Nephron progenitor cell (in vitro differentiated cells): ENCODE data around the gene RGS11.

ENCODE experiments used
- DNase-seq: peaks from one replicate; pipeline ENCODE4 v3.0.0; 2021
- H3K27ac Mint-ChIP-seq: 2 replicates; pipeline ENCODE4 v1.8.0; 2021; ENCODE audit warnings: mild to moderate bottlenecking, moderate library complexity, mixed read lengths
- H3K27me3 Mint-ChIP-seq: 2 replicates; pipeline ENCODE4 v1.8.0; 2021; ENCODE audit warnings: mild to moderate bottlenecking, low read depth, mixed read lengths; ENCODE audit not compliant: poor library complexity
- H3K36me3 Mint-ChIP-seq: 2 replicates; pipeline ENCODE4 v1.8.0; 2021; ENCODE audit warnings: low read depth, mixed read lengths
- H3K4me1 Mint-ChIP-seq: 2 replicates; pipeline ENCODE4 v1.8.0; 2021; ENCODE audit warnings: mixed read lengths
- H3K4me3 Mint-ChIP-seq: 2 replicates; pipeline ENCODE4 v1.8.0; 2021; ENCODE audit warnings: mild to moderate bottlenecking, moderate library complexity, mixed read lengths
- H3K9me3 Mint-ChIP-seq: 2 replicates; pipeline ENCODE4 v1.8.0; 2021; ENCODE audit warnings: mild to moderate bottlenecking, moderate library complexity, mixed read lengths
- TF ChIP-seq, protein P1 (sequence below): fragments of 200-600 bp; sonication (generic); IDR thresholded peaks from 2 replicates; pipeline ENCODE4 v1.5.0; 2021; ENCODE audit warnings: antibody characterized with exemption

Gene RGS11

DNA sequence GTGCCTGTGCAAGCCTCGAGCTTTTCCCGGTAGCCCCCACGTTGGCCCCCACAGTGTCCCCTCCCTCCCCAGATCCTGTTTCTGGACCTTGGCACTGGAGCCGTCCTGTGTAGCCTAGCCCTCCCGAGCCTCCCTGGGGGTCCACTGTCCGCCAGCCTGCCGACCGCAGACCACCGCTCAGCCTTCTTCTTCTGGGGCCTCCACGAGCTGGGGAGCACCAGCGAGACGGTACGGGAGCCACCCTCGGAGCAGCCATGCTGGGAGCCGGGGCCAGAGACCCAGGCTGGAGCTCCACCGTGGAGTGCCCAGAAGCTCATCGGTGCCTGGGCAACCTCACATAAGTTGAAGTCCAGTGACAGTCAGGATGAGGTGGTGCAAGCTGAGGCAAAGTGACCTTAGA, 11.8 kb downstream of the RGS11 start:
- no peak for DNase-seq
- no peak overlapping the region for H3K27ac Mint-ChIP-seq
- H3K27me3 Mint-ChIP-seq = peaks cover 4% of the 10 kb centered on the region
- no peaks in the 10 kb centered on the region for H3K9me3 Mint-ChIP-seq
- H3K4me1 Mint-ChIP-seq = no peaks in the 10 kb centered on the region
- no peak overlapping the region for H3K4me3 Mint-ChIP-seq
- TF ChIP-seq, protein P1, sequence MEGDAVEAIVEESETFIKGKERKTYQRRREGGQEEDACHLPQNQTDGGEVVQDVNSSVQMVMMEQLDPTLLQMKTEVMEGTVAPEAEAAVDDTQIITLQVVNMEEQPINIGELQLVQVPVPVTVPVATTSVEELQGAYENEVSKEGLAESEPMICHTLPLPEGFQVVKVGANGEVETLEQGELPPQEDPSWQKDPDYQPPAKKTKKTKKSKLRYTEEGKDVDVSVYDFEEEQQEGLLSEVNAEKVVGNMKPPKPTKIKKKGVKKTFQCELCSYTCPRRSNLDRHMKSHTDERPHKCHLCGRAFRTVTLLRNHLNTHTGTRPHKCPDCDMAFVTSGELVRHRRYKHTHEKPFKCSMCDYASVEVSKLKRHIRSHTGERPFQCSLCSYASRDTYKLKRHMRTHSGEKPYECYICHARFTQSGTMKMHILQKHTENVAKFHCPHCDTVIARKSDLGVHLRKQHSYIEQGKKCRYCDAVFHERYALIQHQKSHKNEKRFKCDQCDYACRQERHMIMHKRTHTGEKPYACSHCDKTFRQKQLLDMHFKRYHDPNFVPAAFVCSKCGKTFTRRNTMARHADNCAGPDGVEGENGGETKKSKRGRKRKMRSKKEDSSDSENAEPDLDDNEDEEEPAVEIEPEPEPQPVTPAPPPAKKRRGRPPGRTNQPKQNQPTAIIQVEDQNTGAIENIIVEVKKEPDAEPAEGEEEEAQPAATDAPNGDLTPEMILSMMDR = no peak
- peaks cover 22% of the 10 kb centered on the region for H3K36me3 Mint-ChIP-seq

DNA sequence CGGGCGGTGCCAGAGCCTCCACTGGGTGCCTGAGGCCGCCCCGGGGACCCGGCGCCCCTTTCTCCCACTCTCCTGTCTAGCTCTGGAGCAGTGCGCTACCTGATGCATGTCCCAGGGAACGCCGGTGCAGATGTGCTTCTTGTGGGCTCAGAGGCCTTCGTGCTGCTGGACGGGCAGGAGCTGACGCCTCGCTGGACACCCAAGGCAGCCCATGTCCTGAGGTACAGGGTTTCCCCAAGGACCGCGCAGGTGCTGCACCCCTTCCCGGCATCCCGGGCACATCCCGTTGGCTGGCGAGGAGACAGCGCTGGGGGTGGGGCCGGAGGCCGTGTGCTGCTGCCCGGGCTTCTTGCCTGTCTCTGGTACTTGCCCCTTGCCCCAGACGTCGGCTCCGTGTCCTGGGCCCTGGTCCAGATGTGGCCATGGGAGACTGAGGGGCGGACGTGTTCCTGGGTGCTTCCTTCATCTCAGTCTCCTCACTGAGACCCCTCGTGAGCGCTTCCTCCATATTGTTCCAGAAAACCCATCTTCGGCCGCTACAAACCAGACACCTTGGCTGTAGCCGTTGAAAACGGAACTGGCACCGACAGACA, 12.5 kb downstream of the RGS11 start:
- Mint-ChIP-seq H3K27ac (no peak overlapping the region), H3K4me1 (no peaks in the 10 kb centered on the region), H3K9me3 (no peaks in the 10 kb centered on the region), H3K4me3 (no peak overlapping the region), H3K27me3 (peaks cover 4% of the 10 kb centered on the region), H3K36me3 (peaks cover 23% of the 10 kb centered on the region)
- TF ChIP-seq, protein P1 = no peak
- DNase-seq = no peak

DNA sequence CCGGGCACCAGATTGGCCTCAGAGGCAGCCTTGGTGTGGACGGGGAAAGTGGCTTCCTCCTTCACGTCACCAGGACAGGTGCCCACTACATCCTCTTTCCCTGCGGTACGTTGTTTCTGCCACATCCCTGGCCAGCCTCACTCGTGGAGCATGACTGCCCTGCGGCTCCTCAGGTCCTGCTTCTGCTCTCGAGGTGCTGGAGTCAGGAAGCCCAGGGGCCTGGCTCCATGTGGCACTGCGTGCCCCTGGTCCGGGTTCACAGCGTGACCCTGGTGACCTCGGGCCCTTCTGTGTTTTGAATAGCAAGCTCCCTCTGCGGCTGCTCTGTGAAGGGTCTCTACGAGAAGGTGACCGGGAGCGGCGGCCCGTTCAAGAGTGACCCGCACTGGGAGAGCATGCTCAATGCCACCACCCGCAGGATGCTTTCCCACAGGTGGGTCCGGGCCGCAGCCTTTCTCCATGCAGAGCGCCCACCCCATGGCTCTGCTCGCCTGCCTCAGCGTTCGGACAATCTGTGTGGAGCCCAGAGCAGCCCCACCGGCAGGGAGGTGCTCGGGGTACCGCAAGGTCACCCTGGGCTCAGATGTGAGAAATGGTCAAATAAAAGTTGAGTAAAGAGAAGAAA, 13.5 kb downstream of the RGS11 start:
- Mint-ChIP-seq H3K4me1 (no peaks in the 10 kb centered on the region), H3K36me3 (peaks cover 27% of the 10 kb centered on the region)

DNA sequence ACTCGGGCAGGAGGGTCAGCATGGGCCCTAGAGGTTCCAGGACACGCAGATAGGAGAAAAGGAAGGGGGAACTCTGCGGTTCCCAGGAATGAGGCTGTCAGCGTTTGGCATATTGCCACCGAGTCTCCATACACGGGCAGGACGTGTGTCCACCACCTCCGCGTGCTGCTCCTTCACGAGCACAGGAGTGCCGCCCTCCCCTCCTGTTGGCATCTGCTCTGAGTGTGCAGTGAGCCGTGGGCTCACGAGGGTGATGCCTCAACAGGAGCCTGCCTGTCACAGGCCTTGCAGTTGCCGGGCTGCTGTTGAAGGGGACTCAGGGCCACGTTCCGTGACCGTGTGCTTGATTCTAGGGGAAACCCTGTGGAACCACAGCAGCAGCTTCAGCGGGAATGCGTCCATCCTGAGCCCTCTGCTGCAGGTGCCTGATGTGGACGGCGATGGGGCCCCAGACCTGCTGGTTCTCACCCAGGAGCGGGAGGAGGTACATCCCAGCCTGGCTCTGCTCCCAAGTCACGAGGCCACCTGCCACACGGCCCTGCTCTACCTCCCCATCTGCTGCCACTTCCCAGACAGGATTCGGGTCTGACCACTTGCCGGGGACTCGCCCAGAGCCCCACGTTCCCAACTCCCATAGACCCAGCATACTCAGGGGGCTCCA, 14.6 kb downstream of the RGS11 start:
- no peaks in the 10 kb centered on the region for H3K9me3 Mint-ChIP-seq
- H3K27ac Mint-ChIP-seq = peak overlapping the region; percentile 22
- TF ChIP-seq, protein P1 = no peak
- H3K4me3 Mint-ChIP-seq = no peak overlapping the region
- H3K36me3 Mint-ChIP-seq = peaks cover 37% of the 10 kb centered on the region
- H3K4me1 Mint-ChIP-seq = no peaks in the 10 kb centered on the region
- DNase-seq = no peak
- H3K27me3 Mint-ChIP-seq = peaks cover 4% of the 10 kb centered on the region

More for the DNA sequence above, 13.5 kb downstream of the RGS11 start:
- peaks cover 4% of the 10 kb centered on the region for H3K27me3 Mint-ChIP-seq
- TF ChIP-seq, protein P1 = no peak
- no peaks in the 10 kb centered on the region for H3K9me3 Mint-ChIP-seq
- no peak for DNase-seq
- no peak overlapping the region for H3K4me3 Mint-ChIP-seq
- H3K27ac Mint-ChIP-seq = peak overlapping the region; percentile 19

DNA sequence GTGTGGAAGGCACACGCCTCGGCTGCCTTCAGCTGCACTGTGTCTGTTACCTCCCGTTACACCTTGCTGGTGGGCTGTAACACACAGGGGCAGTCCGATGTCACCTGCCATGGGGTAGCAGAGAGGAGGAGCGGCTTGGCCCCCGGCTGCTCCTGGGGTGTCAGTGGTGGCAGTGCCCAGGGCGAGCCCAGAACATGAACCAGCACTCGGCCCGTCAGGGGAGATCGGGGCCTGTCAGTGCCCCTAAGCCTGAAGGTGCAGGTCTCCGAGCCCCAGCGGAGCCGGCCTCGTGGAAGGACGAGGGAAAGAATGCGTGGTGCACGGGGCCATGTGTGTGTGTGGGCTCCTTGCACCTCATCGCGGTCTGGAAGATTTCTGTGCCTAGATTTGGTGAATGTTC, 15.4 kb downstream of the RGS11 start:
- Mint-ChIP-seq H3K9me3 (no peaks in the 10 kb centered on the region), H3K4me1 (no peaks in the 10 kb centered on the region), H3K27ac (peak overlapping the region; percentile 22), H3K27me3 (peaks cover 4% of the 10 kb centered on the region), H3K4me3 (no peak overlapping the region), H3K36me3 (peaks cover 45% of the 10 kb centered on the region)
- TF ChIP-seq, protein P1 = no peak
- DNase-seq = no peak
